Measurements from ENCODE around the gene ADAMTS13. TPM values are rescaled to one million over a fixed set of nuclear protein-coding genes. Genes with fewer than 3 reads are reported as not detected.
A peak's percentile ranks its signal among the peaks of the same experiment; 100 is the strongest.

Gene ADAMTS13
- total RNA-seq, 1 donor from 2014 or later, result 2.4 TPM

DNA sequence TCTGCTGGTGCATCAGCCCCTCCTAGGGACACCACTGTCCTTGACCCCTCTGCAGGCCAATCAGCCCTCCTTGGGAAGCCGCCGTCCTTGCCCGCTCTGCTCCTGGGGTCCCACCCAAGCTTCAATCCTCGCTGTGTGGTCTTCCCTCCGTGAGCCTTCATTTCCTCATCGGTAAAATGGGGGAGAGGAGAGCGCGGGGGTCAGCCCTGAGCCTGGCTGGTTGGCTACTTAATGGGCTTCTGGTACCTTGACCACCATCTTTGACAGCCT lies 69.4 kb downstream of the ADAMTS13 start:
- H3K27me3 ChIP-seq, result no peaks in the 10 kb centered on the region
- no peaks in the 10 kb centered on the region for H3K9me3 ChIP-seq (ENCODE audit: low read depth)
- H3K4me1 ChIP-seq, result no peaks in the 10 kb centered on the region
- no peaks in the 10 kb centered on the region for H3K36me3 ChIP-seq
- Mint-ChIP-seq H3K27me3 (ENCODE audit: insufficient read depth, low read depth) (peaks cover 10% of the 10 kb centered on the region), H3K4me1 (peaks cover 9% of the 10 kb centered on the region), H3K9me3 (no peaks in the 10 kb centered on the region), H3K27ac (no peak overlapping the region), H3K4me3 (no peak overlapping the region), H3K36me3 (no peaks in the 10 kb centered on the region)
- DNase-seq (ENCODE audit: low spot score), result no peak
- no peak overlapping the region for H3K4me2 ChIP-seq
- H3F3A ChIP-seq (ENCODE audit: low read depth), result peaks cover 9% of the 10 kb centered on the region
- H3K4me3 ChIP-seq, result no peak overlapping the region
- TF ChIP-seq, protein P1, sequence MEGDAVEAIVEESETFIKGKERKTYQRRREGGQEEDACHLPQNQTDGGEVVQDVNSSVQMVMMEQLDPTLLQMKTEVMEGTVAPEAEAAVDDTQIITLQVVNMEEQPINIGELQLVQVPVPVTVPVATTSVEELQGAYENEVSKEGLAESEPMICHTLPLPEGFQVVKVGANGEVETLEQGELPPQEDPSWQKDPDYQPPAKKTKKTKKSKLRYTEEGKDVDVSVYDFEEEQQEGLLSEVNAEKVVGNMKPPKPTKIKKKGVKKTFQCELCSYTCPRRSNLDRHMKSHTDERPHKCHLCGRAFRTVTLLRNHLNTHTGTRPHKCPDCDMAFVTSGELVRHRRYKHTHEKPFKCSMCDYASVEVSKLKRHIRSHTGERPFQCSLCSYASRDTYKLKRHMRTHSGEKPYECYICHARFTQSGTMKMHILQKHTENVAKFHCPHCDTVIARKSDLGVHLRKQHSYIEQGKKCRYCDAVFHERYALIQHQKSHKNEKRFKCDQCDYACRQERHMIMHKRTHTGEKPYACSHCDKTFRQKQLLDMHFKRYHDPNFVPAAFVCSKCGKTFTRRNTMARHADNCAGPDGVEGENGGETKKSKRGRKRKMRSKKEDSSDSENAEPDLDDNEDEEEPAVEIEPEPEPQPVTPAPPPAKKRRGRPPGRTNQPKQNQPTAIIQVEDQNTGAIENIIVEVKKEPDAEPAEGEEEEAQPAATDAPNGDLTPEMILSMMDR (IDR thresholded peaks at IDR 0.05), result no peak
- TF ChIP-seq EZH2phosphoT487 (IDR thresholded peaks at IDR 0.05), result no peak
- TF ChIP-seq EZH2 (IDR thresholded peaks at IDR 0.05), result no peak
- no peak overlapping the region for H2AFZ ChIP-seq (replicated peaks)
- H3K9ac ChIP-seq, result no peak overlapping the region
- no peaks in the 10 kb centered on the region for H4K20me1 ChIP-seq (ENCODE audit: low read depth)
- no peak overlapping the region for H3K27ac ChIP-seq
- H3K79me2 ChIP-seq (ENCODE audit: low read depth), result no peaks in the 10 kb centered on the region

DNA sequence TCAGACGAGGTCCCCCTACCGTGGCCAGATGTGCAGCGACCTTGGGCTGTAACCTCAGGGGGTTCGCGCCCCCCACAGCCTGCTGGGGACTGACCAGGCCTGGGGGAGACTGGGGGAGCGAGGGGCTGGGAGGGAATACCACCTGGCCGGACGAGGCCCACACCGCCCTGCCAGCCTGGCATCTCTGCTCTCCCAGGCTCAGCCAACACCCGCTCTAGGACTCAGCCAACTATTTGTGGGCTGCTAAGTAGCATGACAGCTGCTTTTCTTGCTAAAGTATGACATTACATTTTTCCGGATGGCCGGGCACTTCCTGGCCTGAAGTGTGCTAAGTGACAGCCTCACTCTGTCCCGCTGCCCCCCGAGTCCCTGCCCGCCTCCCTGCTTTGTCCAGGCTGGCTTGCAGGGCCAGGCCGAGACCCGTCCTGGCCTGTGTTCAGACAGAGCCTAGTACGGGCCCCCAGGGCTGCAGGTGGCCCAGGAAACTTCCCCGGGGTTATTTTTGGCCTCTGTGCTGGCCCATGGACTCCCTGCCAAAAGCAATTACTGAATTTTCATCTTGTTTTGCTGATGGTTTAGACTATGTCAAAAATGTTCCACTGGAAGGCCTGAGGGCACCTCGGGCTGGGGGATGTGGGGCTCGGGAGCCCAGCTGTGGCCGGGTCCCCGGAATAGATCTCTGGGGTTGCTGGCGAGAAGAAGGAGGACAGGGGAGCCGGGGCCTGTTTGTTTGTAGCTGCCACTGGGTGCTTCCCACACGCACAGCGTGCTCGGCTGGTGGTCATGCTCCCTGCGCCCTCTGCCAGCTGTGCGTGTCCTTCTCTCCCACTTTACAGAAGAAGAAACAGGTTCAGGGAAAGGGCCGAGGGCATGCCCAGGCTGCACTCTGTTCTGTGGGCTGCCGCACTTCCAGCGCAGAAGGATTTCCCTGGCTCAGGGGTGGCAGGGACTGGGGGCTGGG lies 70.2 kb downstream of the ADAMTS13 start:
- H3K27me3 Mint-ChIP-seq (ENCODE audit: insufficient read depth, low read depth), result peaks cover 11% of the 10 kb centered on the region
- peak overlapping the region; percentile 25 for H3K4me3 Mint-ChIP-seq
- Histone ChIP-seq H3K4me2 (no peak overlapping the region), H3F3A (ENCODE audit: low read depth) (peaks cover 9% of the 10 kb centered on the region), H3K79me2 (ENCODE audit: low read depth) (no peaks in the 10 kb centered on the region), H3K36me3 (no peaks in the 10 kb centered on the region), H3K9ac (no peak overlapping the region), H3K4me3 (no peak overlapping the region), H3K9me3 (ENCODE audit: low read depth) (no peaks in the 10 kb centered on the region), H3K27ac (no peak overlapping the region), H4K20me1 (ENCODE audit: low read depth) (no peaks in the 10 kb centered on the region), H3K27me3 (no peaks in the 10 kb centered on the region), H3K4me1 (no peaks in the 10 kb centered on the region), H2AFZ (replicated peaks) (no peak overlapping the region)
- H3K9me3 Mint-ChIP-seq, result no peaks in the 10 kb centered on the region
- TF ChIP-seq EZH2 (IDR thresholded peaks at IDR 0.05), result no peak
- TF ChIP-seq, protein P1 (IDR thresholded peaks at IDR 0.05), result no peak
- no peak for TF ChIP-seq EZH2phosphoT487 (IDR thresholded peaks at IDR 0.05)
- H3K27ac Mint-ChIP-seq, result no peak overlapping the region
- DNase-seq (ENCODE audit: low spot score), result no peak
- H3K36me3 Mint-ChIP-seq, result no peaks in the 10 kb centered on the region
- H3K4me1 Mint-ChIP-seq, result peaks cover 14% of the 10 kb centered on the region

DNA sequence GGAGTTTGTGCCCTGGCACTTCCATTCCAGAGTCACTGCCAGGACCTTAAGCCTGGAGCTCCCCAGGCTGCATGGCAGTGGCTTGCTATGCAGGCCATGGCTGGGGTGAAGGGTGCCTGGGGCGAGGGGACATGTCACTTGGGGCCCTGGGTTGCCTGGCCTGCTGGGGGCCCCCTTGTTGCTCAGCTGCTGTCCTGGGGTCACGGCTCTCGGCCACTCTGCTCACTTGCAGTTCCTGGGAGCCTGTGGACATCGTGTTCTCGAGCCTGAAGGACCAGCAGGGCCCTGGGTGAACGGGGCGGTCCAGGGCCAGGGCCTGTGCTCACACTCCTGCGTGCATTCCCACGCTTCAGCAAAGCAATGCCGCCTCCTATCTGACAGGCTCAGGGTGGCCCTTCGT lies 71.3 kb downstream of the ADAMTS13 start:
- TF ChIP-seq EZH2 (IDR thresholded peaks at IDR 0.05) (no peak), EZH2phosphoT487 (IDR thresholded peaks at IDR 0.05) (no peak)
- TF ChIP-seq, protein P1 (IDR thresholded peaks at IDR 0.05), result no peak
- Histone ChIP-seq H3K36me3 (no peaks in the 10 kb centered on the region), H3K9me3 (ENCODE audit: low read depth) (no peaks in the 10 kb centered on the region), H3K27me3 (no peaks in the 10 kb centered on the region), H3K4me3 (no peak overlapping the region), H3K27ac (no peak overlapping the region), H3K4me1 (no peaks in the 10 kb centered on the region), H3K79me2 (ENCODE audit: low read depth) (no peaks in the 10 kb centered on the region), H3F3A (ENCODE audit: low read depth) (peaks cover 9% of the 10 kb centered on the region), H3K4me2 (no peak overlapping the region), H3K9ac (no peak overlapping the region), H2AFZ (replicated peaks) (no peak overlapping the region), H4K20me1 (ENCODE audit: low read depth) (no peaks in the 10 kb centered on the region)
- no peaks in the 10 kb centered on the region for H3K9me3 Mint-ChIP-seq
- no peaks in the 10 kb centered on the region for H3K36me3 Mint-ChIP-seq
- H3K27ac Mint-ChIP-seq, result peak overlapping the region; percentile 63
- H3K4me1 Mint-ChIP-seq, result peaks cover 17% of the 10 kb centered on the region
- H3K4me3 Mint-ChIP-seq, result no peak overlapping the region
- H3K27me3 Mint-ChIP-seq (ENCODE audit: insufficient read depth, low read depth), result peaks cover 16% of the 10 kb centered on the region
- DNase-seq (ENCODE audit: low spot score), result no peak
